NCI-H2227 (cell line): ENCODE data around the gene CFAP61.

Source experiments
- DNase-seq: peaks from one replicate; lab custom pipeline; 2025; ENCODE audit not compliant: unreplicated experiment; lab: John Stamatoyannopoulos, UW

The CFAP61 gene

DNA sequence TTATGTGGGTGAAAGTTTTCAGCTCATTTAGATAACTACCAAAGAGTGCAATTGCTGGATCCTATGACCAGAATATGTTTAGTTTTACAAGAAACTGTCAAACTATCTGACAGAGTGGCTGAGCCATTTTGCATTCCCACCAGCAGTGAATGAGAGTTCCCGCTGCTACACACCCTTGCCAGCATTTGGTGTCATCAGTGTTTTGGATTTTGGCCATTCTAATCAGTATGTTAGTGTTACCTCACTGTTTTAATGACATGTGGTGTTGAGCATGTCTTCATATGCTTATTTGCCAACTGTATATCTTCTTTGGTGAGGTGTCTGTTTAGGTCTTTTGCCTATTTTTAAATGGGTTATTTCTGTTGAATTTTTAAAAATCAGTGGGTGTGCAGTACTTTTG is 120.9 kb downstream of the CFAP61 start:
- no peak for DNase-seq

DNA sequence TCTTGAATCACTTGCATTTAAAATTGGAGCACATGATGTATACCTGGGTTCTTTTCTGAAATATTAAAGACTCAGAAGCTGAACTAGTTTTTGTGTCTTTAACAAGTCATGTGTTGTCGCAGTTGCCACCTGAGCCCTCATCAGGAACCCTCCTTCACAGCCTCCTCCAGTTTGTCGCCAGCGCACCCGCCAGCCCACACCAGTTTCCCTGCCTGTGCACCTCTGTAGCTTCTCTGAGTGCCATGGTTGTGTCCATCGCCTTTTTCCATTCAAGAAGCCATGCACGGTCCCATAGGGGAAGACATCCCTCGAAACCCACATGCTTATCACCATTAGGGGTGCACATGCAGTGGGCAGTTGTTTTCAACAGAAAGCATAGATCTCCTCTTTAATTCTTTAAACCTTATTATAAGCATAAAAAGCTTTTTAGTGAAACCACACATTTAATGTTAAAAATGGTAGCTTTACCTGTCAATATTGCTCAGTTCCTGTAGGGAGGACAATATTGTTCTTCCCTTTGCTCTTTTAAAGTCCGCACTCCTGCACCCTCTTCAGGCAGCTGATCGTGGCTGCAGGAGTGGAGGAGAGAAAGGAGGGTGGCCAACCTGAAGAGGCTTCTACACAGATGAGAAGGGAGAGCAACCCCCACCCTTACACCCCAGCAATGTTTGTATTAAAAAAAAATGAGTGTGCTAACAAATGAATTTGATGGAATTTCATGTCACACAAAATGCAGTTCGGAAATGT is 121.9 kb downstream of the CFAP61 start:
- no peak for DNase-seq

DNA sequence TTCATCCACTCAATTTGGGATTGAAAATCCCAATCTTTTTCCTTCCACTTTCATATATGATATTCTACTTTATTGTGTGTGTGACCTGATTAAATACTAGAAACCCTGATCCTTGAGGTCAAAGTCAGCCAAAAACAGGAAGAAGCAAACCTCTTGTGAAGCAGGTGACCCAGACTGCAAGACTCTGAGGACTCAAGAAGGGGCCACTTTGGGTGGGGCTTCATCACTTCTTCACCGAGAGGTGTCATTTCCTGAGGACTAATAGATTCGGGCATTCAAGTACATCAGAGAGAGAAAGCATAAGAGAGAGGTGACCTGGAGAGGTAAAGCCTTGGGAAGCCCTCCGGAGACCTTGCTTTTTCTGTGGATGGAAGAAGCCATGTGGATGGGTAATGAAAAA is 129.0 kb downstream of the CFAP61 start:
- DNase-seq: no peak

DNA sequence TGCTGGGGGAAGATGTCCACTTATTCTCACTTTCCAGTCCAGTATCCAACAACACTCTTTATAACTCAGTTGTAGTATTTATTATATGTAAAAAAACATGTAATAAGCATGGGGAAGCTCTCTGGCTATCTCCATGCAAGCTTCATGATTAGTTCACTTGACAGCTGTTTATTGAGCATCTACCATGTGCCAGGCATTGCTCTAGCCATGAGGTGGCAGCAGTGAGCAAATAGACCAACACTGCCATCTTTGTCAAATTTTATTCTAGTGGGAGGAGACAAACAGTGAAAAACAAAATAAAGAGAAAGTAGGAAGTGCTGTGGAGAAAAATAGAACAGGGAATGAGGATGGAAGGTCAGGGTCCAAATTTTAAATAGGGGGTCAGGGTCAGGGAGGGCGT is 131.8 kb downstream of the CFAP61 start:
- no peak for DNase-seq

DNA sequence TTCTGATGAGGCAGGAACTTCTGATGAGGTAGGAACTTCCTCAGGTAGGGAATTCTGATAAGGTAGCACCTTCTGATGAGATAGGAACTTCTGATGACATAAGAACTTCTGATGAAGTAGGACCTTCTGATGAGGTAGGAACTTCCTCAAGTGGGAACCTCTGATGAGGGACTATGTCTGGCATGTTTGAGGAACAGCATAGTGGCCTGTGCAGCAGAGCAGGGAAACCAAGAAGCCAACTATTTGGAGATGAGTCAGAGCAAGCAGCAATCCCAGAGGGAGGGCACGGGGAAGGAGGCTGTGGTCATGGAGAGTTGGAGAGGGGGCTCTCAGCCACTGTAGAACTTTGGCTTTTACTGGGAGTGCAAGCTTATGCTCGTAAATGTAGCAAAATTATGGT is 132.4 kb downstream of the CFAP61 start:
- DNase-seq: no peak

DNA sequence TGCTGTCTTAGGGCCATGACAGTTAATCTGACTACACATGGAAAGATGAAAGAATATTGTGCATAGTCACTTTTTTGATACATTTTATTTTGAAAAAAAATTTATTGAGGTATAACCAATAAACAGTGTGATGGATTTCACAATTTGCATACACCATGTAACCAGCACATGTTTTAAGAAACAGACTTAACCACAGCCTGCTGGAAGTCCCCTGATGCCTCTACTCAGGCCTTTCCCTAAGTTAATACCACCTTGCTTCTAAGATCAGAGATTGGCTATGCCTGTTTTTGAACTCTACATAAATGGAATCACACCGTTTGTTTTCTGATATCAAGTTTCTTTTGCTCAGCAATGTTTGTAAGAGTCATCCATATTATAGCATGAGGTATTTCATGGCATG is 136.3 kb downstream of the CFAP61 start:
- DNase-seq: no peak

DNA sequence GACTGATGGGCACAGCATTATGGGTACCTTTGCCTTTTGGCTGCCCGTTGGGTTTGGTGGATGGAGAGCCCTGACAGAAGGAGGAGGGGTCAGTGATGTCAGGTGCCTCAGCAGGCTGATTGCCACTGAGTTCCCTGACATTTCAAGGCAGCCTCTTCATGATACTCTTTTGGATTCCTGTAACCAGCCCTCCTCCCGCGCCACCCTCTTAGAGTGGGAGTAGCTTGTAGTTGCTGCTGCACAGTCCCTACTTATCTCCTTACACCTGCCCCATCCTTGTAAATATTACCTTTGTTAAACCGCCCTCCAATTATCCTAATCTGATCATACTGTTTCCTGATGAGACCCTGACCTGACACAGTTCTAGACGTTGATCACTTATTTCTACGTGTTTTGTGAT is 140.0 kb downstream of the CFAP61 start:
- DNase-seq: peak; percentile 53

DNA sequence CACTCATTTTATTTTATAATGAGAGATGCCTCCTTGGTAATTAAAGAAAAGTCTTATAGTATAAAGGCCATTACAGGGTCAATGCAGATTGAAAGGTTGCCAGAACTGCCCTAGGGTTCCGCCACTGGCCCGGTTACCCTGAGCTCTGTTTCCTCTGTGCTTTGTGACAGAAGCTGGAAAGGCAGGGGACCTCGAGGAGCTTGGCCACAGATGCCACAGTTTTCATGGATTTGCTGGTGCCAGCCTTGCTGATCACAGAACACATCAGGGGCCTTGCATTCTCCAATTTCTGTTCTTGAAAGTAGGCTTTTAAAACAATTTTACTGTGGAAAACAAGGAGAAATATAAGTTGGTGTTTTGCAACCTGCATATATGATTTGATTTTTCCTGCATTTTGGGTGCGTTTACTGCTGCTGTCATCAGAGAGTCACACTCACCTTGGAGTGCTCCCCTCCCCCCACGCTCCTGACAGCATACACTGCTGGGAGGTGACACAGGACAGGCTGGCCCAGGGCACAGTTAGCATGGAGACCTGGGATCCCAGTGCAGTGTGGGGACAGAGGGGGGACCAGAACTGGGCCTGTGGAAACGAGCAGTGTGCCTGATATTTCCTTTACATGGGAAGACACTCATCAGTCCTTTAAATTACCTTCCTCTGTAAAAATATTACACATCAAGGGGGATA is 142.8 kb downstream of the CFAP61 start:
- no peak for DNase-seq

DNA sequence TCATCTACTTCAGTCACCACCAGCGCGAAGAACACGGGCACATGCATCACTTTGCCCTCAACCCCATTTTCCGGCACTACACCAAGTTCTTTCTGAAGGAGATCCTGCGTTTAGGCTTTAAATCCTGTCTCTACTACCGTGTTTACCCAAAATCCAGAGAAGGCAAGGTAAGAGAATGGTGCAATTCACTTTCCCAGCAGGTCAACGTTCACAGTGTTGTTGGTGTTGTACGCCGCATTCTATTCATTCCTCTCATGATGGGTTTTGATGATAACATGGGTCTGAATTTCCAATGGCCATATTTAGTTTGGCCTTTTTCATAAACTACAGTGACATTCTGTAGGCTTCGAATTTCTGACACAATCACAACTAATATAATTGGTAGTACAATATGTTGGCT is 144.3 kb downstream of the CFAP61 start:
- no peak for DNase-seq

DNA sequence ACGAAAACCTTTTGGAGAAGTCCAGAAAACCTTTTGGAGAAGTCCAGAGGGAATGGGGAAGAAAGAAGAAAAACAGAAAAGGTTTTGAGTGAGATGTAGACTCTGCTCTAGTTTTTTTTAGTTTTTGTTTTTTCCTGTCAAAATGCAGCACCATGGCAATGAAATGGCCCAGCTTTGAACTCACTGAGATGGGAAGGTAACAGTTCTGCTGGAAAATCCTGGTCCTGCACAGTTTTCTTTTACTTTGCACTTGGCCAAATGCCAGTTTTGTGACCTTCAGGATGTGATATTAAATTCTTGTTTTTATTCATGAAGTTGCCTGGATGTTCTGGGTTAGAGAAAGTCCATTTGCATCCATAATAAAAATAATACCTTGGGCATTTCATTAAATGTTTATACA is 145.7 kb downstream of the CFAP61 start:
- DNase-seq: no peak

DNA sequence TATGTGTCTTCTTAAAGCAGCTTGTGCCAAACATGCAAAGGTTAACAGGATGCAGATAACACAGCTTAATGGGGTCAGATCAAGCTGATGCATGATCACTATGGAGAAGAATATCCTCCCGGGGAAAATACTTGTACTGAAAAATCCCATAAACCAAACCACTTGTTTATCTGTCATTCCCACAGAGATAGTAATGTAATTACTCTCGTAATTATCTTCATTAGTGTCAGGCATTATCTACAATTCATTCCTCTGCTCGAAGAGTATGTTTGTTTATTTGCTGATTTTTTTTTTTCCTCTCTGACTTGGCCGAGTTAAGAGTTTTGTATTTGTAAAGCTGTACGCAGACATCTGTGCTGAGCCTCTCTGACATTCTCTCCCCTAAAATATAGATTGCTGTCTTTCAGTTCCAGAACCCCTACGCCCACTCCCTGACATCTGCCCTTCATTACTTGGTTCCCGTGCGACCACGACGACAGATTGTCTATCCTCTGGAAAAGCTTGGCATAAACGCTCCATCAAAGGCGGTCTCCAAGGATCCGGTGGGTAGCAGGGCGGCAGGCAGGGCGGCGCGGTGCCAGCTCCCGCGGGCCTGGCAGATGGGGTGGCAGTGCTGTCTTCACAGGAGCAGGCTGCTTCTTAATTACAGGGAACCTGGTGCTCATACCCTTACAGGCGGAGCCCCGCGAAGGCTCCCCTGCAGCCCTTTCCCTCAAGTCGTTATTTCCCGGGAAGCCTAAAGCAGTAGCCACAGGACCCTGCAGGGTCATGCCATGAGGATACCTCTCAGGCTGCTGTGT is 147.2 kb downstream of the CFAP61 start:
- peak; percentile 49 for DNase-seq

DNA sequence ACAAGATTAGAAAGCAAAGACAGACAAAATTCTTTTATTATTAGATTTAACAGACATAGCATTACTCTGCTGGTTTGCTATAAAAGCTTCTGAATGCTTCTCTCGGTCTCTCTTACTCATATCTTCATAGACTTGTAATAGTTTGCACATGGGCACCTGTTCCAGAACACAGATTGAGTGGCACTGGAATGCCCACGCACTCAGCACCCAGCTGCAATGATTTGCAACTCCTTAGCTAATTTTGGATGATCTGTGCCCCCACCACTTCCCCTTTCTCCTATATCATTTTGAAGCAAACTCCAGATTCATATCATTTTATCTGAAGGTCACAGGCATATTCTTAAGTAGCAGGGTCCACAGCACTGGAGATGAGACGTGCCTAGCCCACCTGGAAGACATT is 148.8 kb downstream of the CFAP61 start:
- DNase-seq: no peak

DNA sequence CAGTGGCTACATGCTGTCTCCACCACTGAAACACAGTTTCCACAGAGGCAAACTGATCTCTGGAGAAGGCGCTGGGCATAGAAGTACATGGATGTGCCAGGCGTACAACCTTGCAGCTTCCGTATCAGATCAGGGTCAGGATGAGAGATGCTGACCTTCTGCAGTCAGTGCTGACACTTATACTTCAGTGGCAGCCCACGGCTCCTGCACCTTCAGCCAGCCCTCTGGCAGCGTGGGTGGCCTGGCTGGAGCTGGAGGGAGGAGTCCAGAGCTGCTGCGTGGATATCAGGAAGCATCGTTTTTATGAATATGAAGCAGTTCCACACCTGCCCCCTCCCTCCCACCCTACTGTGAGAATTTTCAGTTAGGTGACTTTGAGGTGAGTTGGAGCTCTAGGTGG is 149.3 kb downstream of the CFAP61 start:
- DNase-seq: no peak

DNA sequence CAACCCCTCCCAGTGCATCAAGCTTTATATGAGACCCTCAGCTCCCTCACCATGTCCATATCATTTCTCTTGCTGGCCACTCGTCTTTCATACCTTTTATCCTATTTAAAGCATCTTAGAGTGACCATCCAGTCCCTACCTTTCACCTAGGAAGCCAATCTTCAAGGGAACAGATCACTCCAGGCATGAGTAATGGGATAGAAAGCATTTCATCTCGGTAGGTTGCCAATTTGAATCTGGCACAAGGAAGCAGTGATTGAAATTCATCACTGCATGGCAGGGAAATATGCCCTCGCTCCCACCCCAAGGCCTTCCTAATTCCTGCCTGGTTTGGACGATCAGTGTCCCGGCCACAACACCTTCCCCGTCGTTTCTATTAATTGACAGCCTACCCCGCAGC is 150.4 kb downstream of the CFAP61 start:
- no peak for DNase-seq

DNA sequence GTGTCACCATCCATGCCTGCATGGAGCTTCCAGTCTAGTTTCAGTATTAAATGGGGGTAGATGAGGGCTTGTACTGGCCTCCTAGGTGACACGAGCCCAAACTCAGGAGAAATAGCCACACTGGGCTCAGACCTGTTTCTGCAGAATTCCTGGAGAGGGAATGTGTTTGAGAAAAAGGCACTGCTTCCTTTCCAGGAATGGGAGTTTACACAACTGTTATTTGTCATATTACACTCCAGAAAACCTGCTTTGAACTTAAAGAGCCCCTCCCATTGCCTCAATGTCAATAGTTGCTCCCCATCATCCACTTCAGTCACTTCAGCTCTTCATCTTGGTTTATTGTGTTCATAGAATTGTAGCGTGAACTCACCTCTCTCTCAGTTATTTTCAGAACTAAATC is 151.5 kb downstream of the CFAP61 start:
- DNase-seq: peak; percentile 73

DNA sequence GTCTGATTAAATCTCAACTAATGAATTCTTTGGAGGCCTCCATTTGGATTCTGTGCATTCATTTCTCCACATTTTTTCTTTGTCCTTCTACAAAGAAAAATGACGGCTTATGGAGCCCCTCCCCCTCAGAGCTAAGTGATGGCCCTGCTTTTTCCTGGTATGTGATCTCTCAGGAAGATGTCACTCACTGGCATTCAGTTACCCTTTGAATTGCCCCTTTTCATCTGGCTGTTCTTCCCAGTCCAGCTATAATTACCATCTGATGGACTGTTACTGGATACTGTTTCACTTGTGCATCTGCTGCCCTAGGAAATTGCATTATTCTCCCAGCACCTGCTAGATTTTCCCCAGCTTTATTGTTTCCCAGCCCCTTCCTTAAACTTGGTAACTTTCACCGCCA is 151.9 kb downstream of the CFAP61 start:
- peak; percentile 92 for DNase-seq

DNA sequence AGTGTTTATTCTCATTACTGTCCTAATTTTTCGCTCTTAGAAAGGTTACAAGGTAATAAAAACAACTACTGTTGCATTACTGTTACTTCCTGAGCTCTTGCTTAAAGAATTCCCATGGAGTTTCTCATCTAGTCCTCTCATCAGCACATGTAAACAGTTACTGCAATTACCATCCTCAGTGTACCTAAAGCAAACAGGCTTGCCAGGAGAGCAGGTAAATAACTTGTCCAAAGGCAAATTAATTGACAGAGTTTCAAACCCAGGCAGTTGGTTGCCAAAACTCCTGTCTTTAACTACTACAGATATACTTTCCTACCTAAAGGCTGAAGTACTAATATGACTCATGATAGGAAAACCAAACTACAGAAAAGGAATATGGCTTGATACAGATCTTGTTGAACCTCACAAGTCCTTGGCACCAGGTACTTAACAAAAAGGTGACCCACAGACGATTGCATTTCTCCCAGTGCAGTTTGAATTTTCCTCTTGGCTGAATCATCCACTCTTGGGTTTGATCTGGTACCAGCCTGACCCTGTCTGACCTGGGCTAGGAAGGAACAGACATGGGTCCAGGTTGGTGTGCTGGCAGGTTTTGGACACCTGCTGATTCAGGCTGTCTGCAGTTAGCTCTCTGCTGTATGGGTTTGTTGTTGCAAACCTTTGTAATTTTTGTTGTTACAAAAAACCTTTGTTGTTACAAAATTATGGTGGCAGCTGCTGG is 153.0 kb downstream of the CFAP61 start:
- DNase-seq: no peak

DNA sequence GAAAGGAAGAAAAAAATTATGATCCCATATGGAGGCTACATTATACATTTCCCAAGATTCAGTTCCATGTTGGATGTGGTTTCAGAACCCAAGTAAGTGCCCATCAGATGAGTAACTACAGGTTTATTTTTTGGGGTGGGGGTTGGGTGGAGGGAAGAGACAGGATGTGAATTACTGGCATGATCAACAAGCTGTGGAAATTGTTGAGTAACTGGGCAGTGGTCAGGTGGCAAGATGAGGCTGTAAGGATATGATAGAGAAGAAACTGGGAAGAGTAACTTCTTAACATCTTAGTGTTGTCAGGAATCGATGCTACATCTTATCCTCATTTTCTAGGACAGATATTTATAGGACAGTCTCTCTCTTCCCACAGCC is 153.5 kb downstream of the CFAP61 start:
- no peak for DNase-seq

DNA sequence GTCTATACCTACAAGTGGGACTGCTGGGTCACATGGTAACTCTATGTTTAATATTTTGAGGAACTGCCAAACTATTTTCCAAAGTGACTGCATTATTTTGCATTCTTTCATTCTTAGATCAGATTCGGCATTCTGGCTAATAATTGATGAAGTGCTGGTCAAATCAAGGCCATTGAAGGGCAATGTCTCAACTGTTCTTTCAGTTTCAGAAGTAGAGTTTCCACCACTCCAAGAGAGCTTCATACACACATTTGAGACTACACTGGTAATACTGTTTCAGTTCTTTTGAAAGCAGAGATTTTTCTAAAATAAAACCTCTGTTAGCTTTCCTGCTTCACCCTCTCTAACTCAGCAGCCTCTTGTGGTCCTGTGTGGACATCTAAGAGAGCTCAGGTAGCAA is 154.5 kb downstream of the CFAP61 start:
- DNase-seq: no peak

DNA sequence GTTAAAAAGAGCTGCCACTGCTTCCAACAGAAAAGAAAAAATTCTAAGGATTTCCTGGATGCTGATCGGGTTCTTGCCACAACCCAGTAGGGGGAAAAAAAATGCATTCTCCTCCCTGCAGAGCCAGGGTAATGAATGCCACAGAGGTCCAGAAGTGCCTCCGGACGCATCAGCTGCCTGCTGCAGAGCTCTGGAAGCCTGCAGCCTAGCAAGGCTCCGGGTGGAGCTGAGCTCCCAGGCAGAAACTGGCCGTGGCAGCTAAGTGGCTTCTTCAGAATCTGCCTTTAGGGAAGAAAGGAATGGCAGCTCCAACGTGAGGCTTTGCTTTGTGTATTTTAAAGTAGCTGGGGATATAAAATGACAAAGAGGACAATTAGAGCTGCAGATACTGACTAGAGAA is 155.0 kb downstream of the CFAP61 start:
- peak; percentile 80 for DNase-seq

DNA sequence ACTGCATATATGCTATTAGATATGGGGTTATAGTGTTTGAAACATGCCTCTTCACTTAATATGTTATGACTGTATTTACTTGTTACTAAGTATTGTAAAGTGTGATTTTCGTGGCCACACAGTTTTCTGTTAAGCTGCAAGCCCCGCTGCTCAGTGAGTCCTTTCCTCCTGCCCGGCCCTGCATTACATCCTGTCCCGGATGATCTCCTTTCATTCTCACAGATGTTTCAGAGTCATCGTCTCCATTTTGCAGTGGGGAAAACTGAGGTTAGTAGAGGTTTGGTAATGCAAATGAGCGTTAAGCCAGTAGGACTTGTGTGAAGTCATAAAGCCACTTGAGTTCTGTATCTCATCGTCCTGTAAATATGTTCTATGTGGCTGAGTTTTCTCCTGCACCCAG is 155.5 kb downstream of the CFAP61 start:
- DNase-seq: no peak
